GM03348 (cell line): ENCODE data around the gene CDH4.
A peak's percentile ranks its signal among the peaks of the same experiment; 100 is the strongest.

Source experiments
- DNase-seq: peaks from one replicate; pipeline ENCODE4 v3.0.0; 2012; ENCODE audit warnings: low spot score

Gene CDH4

DNA sequence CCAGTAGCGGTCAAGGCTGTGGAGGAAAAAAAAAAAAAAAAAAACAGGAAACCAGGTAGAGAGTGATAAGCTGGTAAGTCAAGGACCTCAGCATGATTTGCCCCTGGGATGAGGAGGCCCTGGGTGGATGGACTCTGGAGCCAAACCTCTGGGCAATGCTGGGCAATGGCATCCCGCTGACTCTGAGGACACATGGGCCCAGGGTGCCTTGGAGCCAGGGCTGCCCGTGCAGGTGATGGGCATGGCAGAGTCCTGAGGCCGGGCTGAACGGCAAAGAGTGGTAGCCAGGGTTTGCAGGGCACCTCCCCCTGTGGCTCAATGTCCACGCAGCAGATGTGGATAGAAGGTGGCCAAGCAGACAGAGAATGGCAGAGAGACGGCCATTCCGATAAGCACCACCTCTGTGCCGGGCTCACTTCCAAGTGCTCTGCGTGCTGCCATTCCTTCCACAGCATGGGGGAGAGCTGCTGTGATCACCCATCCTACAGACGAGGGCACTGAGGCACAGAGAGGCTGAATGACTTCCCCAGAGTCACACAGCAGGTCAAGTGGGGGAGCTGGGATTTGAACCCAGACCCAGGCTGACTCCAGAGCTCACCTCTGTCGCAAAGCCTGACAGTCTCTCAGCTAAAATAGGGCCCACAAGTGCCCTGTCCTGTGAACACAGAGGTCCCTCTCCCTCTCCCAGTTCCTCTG is 353.9 kb downstream of the CDH4 start:
- no peak for DNase-seq

DNA sequence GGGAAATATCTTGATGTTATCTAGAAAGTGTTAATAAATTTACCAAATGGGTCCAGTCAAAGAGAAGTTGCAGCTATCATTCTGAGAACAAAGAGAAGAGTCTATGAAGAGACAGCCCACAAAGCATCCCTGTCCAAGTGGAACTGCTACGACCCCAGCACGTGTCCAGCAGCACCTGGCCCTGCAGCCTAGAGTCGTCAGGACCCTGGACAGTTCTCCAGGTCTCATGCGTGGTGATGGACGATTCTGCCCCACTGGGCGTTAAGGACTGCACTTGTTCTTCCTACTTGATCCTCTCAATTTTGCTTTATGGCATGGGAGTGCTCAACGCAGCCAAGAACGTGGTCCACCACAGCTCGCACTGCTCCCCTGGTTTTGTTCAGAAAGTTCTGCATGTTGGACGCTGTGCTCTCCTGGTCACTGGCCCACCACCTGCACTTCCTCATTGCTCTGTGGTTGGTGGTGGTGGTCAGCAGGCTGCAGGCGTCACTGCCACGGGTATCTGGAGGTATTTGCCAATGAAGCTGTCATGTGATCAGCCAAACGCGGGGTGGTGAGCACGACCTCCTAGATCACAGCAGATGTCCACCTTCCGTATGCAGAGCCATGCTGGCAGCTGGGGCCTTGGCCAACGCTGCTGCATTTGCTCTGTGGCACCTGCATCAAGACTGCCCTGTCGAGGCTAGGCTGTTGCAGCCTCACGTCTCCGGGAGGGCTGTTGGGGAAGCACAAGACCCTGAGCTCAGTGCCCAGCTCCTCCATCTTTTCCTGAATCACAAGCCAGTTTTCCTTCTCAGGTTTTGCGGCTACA is 356.4 kb downstream of the CDH4 start:
- DNase-seq: peak; percentile 44

GRCh38 chr20:61609461-61609860 is 357.4 kb downstream of the CDH4 start:
- no peak for DNase-seq

DNA sequence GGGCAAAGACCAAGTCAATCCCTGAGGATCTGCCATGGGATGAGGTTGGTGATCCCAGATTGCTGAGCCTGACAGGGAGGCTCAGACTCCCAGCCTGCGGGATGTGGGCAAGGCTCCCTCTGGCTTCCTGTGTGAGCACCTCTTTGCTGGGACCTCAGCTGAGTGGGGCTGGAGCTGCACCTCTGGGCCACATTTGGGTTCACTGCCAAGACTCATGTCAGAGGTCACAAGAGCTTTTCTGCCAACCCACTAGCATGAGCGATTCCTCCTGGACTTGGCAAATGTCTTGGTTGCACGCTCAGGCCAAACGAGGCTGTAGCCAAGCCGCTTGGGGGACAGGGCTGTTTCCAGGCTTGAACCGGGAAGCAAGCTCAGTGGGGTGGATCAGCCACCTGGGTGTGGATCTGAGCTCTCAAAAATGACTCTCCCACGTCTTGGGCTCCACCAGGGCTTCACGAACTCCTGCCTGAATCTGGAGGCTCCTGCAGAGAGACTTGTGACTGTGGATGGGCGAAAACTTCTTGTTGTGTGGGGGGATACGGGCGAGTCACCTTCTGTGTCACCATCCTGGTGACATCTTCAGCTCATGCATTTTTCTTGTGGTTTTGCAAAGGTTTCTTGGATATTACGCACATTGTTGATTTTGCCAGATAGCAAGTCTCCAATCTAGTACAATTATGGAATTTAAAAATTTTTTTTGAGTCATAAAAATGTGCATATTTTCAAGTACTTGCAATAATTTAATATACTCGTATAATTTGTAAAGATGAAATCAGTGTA is 359.5 kb downstream of the CDH4 start:
- no peak for DNase-seq

DNA sequence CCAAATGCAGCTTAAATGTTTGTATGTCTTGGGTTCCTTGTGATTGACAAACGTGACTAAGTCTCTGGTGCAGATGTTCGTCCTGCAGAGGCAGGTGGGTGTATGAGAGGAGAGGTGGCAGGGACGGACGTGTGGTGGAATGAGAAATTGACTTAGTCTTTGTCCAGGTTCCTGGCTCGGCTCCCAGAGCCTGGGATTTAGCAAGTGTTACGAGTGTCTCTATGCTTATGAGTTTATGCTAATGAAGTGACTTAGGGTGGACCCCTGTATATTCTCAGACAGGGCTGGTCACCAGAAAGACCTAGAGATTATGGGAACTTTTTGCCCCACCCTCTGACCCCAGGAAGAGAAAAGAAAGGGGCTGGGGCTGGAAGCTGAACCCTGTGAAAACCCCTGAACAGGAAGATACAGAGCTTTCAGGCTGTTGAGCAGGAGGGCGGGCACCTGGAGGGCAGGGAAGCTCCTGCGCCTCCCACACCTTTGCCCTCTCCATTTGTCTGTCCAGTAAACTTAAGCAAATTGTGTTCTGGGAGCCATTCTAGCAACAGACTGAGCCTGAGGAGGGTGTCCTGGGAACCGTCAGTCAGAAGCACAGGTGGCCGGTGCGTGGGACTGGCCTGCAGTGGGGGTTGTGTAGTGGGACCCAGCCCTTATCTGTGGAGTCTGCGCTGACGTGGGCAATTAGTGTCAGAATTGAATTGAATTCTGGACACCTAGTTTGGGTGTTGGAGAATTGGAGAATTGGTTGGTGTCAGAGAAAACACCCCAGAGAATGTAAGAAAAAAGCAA is 362.1 kb downstream of the CDH4 start:
- DNase-seq: no peak

DNA sequence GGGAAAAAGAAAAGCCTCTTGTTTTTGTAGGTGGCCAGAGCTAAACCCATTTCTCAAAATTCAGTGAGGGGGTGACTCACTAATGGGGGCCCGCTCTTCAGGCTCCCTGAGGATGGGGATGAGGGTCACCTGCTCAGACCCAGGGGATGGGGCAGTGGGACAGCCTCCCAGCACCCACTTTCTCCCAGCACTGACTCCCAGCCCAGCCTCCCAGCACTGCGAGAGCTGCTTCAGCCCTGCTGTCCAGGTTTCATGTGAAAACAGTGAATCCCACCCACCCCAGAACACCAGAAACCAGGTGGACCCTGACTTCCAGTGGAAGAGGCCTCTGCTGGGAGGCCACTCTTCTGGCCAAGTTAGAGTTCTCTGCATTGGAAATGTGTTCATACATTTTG is 362.6 kb downstream of the CDH4 start:
- DNase-seq: no peak

- no peak for DNase-seq
Measured at GRCh38 chr20:61615806-61616205, 363.7 kb downstream of the CDH4 start.

DNA sequence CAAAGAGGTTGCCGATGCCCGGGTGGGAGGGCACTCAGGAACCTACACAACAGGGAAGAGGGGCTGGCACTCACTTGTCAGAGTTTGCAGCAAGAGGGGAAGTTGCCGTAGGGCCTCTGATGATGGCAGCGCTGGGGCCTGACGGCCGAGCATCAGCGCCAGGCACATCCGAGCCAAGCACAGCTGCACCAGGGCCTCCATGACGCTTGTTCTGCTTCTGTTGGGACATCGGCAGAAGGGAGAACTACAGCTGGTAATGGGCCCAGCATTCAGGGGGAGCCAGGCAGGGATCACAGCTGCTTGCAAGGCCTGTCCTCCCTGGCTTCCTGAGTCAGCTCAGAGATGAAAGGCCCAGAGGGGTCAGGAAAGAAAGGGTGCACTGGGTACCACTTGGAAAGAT is 367.7 kb downstream of the CDH4 start:
- DNase-seq: no peak

- no peak for DNase-seq
Measured at GRCh38 chr20:61620174-61620573, 368.1 kb downstream of the CDH4 start.

GRCh38 chr20:61621035-61621730 is 369.1 kb downstream of the CDH4 start:
- no peak for DNase-seq

- no peak for DNase-seq
Measured at GRCh38 chr20:61621852-61622251, 369.8 kb downstream of the CDH4 start.

DNA sequence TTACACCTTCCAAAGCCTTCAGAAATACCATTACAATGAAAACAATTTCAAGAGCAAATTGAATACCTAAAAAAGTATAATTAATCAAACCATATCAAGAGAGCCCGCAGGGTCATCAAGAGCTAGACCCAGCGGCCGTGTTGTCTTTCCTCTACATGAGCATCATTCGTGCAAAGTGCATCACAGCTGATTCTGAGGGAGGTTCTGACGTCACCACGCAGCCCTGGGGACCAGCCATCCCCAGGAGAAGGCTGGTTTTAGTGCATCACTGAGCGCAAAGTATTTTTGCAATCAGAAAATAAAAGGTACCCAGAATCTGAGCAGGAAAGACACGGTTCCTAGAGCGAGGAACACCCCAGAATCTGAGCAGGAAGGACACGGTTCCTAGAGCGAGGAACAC is 371.4 kb downstream of the CDH4 start:
- no peak for DNase-seq

DNA sequence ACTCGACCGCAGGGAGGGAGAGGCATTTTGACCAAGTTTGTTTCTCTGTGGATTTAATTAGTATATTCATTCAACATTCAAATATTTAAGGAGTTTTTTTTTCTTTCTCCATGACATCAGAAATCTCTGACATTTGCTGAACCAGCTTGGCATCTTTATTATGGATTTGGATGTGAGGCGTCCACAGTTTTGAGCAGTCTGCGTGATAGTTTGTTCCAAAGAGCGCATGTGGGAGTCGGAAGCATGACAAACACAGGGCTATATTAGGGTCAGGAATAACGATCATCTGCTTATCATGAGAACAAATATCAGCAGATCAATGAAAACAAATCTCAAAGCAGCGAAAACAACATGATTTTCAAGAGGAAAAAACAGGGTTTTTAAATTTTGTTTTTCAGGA is 373.2 kb downstream of the CDH4 start:
- DNase-seq: no peak

DNA sequence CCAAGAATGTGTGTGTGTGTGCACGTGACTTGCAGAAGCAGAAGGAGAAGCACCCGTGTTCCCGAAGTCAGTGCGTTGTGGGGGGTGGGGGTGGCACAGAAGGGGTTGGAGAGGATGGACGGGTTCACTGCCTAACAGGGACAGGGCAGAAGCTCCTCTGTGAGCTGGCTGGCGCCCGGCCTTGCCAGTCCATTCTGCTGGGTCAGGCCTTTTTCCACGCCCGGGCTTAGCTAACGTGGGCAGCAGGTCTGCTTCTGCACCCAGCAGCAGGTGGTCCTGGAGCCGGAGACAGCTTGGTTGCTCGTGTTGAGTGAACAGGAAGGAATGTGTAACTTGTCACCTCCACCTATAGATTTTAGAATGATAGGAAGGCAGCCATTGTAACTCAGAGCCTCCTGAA is 374.4 kb downstream of the CDH4 start:
- DNase-seq: no peak

- no peak for DNase-seq
Measured at GRCh38 chr20:61627791-61628415, 375.8 kb downstream of the CDH4 start.

- peak; percentile 32 for DNase-seq
Measured at GRCh38 chr20:61628480-61628879, 376.4 kb downstream of the CDH4 start.

DNA sequence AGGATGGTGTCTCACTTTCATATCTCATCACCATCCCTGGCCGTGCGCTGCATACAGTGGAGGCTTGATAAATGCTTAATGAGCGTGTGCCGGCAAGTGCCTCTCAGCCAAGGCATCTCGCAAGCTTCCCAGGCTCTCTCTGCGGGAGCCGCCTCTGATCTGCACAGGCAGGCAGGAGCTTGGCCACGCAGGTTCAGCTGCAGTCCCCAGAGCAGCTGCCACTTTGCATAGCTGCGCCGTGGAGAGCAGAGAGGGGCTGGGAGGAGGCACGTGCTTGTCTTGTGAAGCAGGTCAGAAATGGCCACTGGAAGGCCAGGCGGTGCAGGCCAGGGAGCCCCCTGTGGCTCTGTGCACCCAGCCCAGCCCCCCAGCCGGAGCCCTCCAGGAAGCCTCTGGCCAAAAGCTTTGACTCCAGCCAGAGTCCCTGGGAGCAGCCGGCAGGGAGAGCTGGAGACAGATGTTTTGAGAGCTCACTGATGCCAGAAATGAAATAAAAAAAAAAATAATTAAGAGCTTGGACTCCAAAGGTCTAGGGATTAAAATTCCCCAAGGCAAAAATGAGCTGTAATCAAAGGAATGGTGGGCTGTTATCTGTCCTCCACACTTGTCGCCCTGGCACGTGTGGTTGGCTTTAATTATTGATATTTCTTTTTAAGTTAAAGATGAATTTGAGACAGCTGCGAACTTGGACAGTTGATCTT is 377.0 kb downstream of the CDH4 start:
- DNase-seq: no peak

- no peak for DNase-seq
Measured at GRCh38 chr20:61629602-61630390, 377.7 kb downstream of the CDH4 start.

GRCh38 chr20:61630391-61630650 is 378.3 kb downstream of the CDH4 start:
- DNase-seq: no peak

GRCh38 chr20:61630816-61631215 is 378.8 kb downstream of the CDH4 start:
- DNase-seq: no peak
